A549 (cell line): ENCODE measurements around the gene TECTB.

Experiments
- FOSL2 ChIP-seq, 2 experiments: fragments of 450-650 bp in 1 of 2; fragments of >200 bp in 1 of 2; sonication (Bioruptor Twin) in 1 of 2; formaldehyde crosslinking; IDR thresholded peaks; 2 replicates each; pipeline versions ENCODE4 v1.5.0 to v1.6.1; 2016 to 2020; ENCODE audit warnings: mild to moderate bottlenecking in 1 of 2, moderate library complexity in 1 of 2
- POLR2A ChIP-seq: IDR thresholded peaks from 2 replicates; pipeline ENCODE4 v1.6.1; 2012; ENCODE audit warnings: mild to moderate bottlenecking, low read length
- TF ChIP-seq, protein P1 (sequence below): fragments of >200 bp; sonication (Bioruptor Twin); formaldehyde crosslinking; IDR thresholded peaks from 3 replicates; pipeline ENCODE4 v1.5.1; 2016

DNA sequence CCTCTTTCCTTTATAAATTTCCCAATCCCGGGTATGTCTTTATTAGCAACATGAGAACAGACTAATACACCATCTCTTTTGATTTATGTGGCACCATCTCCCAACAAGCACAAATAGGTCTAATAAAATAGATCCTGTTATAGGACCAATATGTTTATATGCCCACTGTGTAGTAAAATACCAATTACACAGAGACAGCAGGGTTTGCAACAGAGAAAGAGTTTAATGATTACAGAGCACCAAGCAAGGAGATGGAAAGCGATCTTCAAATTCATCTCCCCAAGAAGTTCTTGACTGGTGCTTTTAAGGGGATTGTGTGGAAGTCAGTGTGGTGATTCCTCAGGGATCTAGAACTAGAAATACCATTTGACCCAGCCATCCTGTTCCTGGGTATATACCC lies 33.5 kb upstream of the TECTB start:
- TF ChIP-seq, protein P1, sequence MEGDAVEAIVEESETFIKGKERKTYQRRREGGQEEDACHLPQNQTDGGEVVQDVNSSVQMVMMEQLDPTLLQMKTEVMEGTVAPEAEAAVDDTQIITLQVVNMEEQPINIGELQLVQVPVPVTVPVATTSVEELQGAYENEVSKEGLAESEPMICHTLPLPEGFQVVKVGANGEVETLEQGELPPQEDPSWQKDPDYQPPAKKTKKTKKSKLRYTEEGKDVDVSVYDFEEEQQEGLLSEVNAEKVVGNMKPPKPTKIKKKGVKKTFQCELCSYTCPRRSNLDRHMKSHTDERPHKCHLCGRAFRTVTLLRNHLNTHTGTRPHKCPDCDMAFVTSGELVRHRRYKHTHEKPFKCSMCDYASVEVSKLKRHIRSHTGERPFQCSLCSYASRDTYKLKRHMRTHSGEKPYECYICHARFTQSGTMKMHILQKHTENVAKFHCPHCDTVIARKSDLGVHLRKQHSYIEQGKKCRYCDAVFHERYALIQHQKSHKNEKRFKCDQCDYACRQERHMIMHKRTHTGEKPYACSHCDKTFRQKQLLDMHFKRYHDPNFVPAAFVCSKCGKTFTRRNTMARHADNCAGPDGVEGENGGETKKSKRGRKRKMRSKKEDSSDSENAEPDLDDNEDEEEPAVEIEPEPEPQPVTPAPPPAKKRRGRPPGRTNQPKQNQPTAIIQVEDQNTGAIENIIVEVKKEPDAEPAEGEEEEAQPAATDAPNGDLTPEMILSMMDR, result no peak
- TF ChIP-seq POLR2A (no peak), FOSL2 (IDR thresholded peaks at IDR 0.05) (no peak), FOSL2 (CRISPR knock-in tag; IDR thresholded peaks at IDR 0.05) (no peak)
